Measurements from ENCODE around the gene XCR1. TPM values are rescaled to one million over a fixed set of nuclear protein-coding genes. Genes with fewer than 3 reads are reported as not detected.

XCR1 gene
- total RNA-seq, 1 experiment from 2014 or later, result 0.02 TPM

DNA sequence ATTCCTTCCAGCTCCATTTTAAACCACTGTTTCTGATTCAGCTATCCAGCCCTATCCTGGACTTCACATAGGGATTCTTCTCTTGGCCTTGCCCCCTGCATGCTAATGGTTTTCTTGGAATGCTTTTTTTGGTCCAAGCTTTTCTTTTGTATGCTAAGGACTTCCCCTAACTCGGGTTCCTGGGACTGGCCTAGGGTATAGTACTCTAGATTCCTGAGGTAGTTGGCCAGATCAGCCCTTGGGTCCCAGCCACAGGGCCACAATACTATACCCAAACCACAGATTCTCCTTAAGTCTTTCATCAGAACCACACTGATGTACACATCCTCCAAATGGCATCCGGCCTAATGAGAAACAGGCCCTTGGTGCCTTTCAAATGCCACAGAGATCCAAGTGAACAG lies 34.5 kb downstream of the XCR1 start:
- DNase-seq (ENCODE audit: low spot score) (no peak), ATAC-seq (no peak)
- CTCF ChIA-PET, result interaction anchor here (1.4 kb wide), 1 partner anchor 86 kb away, joined by 3 read pairs; no protein-coding TSS in a partner anchor
- Mint-ChIP-seq H3K27ac (peak overlapping the region; percentile 95), H3K4me3 (peak overlapping the region; percentile 51), H3K27me3 (ENCODE audit: low read depth) (peaks cover 15% of the 10 kb centered on the region), H3K4me1 (peaks cover 43% of the 10 kb centered on the region), H3K9me3 (no peaks in the 10 kb centered on the region), H3K36me3 (peaks cover 6% of the 10 kb centered on the region; the same call in 1 of the 2 replicates)
- no peak for TF ChIP-seq CREB1 (CRISPR knock-in tag; IDR thresholded peaks at IDR 0.05)
- TF ChIP-seq ZNF138 (CRISPR knock-in tag; conservative IDR thresholded peaks at IDR 0.05), result no peak
- TF ChIP-seq CREM (CRISPR knock-in tag; IDR thresholded peaks at IDR 0.05), result no peak
- TF ChIP-seq, protein P1, sequence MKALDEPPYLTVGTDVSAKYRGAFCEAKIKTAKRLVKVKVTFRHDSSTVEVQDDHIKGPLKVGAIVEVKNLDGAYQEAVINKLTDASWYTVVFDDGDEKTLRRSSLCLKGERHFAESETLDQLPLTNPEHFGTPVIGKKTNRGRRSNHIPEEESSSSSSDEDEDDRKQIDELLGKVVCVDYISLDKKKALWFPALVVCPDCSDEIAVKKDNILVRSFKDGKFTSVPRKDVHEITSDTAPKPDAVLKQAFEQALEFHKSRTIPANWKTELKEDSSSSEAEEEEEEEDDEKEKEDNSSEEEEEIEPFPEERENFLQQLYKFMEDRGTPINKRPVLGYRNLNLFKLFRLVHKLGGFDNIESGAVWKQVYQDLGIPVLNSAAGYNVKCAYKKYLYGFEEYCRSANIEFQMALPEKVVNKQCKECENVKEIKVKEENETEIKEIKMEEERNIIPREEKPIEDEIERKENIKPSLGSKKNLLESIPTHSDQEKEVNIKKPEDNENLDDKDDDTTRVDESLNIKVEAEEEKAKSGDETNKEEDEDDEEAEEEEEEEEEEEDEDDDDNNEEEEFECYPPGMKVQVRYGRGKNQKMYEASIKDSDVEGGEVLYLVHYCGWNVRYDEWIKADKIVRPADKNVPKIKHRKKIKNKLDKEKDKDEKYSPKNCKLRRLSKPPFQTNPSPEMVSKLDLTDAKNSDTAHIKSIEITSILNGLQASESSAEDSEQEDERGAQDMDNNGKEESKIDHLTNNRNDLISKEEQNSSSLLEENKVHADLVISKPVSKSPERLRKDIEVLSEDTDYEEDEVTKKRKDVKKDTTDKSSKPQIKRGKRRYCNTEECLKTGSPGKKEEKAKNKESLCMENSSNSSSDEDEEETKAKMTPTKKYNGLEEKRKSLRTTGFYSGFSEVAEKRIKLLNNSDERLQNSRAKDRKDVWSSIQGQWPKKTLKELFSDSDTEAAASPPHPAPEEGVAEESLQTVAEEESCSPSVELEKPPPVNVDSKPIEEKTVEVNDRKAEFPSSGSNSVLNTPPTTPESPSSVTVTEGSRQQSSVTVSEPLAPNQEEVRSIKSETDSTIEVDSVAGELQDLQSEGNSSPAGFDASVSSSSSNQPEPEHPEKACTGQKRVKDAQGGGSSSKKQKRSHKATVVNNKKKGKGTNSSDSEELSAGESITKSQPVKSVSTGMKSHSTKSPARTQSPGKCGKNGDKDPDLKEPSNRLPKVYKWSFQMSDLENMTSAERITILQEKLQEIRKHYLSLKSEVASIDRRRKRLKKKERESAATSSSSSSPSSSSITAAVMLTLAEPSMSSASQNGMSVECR (CRISPR knock-in tag; IDR thresholded peaks at IDR 0.05; ENCODE audit: borderline replicate concordance), result no peak
- TF ChIP-seq FOXK1 (CRISPR knock-in tag; IDR thresholded peaks at IDR 0.05), result no peak
- TF ChIP-seq NFYB (CRISPR knock-in tag; conservative IDR thresholded peaks at IDR 0.05; ENCODE audit: low read depth), result no peak
- no peak for TF ChIP-seq ZNF425 (CRISPR knock-in tag; conservative IDR thresholded peaks at IDR 0.05)
- no peak for TF ChIP-seq SOX15 (CRISPR knock-in tag; IDR thresholded peaks at IDR 0.05)
- TF ChIP-seq GABPB1 (CRISPR knock-in tag; IDR thresholded peaks at IDR 0.05), result no peak
- TF ChIP-seq NR1H2 (CRISPR knock-in tag; IDR thresholded peaks at IDR 0.05), result no peak
- TF ChIP-seq, protein P2, sequence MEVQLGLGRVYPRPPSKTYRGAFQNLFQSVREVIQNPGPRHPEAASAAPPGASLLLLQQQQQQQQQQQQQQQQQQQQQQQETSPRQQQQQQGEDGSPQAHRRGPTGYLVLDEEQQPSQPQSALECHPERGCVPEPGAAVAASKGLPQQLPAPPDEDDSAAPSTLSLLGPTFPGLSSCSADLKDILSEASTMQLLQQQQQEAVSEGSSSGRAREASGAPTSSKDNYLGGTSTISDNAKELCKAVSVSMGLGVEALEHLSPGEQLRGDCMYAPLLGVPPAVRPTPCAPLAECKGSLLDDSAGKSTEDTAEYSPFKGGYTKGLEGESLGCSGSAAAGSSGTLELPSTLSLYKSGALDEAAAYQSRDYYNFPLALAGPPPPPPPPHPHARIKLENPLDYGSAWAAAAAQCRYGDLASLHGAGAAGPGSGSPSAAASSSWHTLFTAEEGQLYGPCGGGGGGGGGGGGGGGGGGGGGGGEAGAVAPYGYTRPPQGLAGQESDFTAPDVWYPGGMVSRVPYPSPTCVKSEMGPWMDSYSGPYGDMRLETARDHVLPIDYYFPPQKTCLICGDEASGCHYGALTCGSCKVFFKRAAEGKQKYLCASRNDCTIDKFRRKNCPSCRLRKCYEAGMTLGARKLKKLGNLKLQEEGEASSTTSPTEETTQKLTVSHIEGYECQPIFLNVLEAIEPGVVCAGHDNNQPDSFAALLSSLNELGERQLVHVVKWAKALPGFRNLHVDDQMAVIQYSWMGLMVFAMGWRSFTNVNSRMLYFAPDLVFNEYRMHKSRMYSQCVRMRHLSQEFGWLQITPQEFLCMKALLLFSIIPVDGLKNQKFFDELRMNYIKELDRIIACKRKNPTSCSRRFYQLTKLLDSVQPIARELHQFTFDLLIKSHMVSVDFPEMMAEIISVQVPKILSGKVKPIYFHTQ (CRISPR knock-in tag; IDR thresholded peaks at IDR 0.05), result no peak
- POLR2A ChIA-PET, result no interaction called here

DNA sequence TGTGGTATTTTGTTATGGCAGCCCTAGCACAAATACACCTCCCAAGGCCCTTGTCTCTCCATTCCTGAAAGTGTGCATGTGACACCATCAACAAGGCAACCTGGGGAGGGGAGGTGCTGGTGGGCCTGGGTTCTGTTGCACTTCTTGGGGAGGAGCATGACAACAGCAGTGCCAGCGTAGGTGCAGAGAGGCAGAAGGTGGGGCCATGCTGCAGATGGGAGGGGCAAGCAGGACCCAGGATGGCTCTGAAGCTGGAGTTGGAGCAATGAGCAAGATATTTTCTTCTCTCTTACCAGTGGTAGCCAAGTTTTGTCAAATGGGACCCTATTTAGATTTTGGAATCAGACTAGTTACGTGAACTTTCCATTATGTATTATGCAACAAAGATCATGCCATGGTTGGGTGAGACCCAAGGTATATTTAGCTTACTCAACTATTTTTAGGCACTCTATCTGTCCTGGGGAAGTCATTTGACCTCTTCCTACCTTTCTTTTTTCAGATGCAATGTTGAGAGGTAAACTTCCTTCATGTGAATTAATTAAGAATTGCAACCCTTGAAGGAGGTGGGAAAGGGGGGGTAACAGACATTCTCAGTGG lies 35.1 kb downstream of the XCR1 start:
- H3K4me1 Mint-ChIP-seq, result peaks cover 48% of the 10 kb centered on the region
- H3K36me3 Mint-ChIP-seq, result peaks cover 6% of the 10 kb centered on the region; the same call in 1 of the 2 replicates
- POLR2A ChIA-PET, result no interaction called here
- peaks cover 15% of the 10 kb centered on the region for H3K27me3 Mint-ChIP-seq (ENCODE audit: low read depth)
- no peak for TF ChIP-seq JUN (CRISPR knock-in tag; IDR thresholded peaks at IDR 0.05)
- TF ChIP-seq, protein P3, sequence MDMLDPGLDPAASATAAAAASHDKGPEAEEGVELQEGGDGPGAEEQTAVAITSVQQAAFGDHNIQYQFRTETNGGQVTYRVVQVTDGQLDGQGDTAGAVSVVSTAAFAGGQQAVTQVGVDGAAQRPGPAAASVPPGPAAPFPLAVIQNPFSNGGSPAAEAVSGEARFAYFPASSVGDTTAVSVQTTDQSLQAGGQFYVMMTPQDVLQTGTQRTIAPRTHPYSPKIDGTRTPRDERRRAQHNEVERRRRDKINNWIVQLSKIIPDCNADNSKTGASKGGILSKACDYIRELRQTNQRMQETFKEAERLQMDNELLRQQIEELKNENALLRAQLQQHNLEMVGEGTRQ (CRISPR knock-in tag; IDR thresholded peaks at IDR 0.05), result 0 out of 2 replicates have a peak, but pooled peaks have one; percentile 10
- TF ChIP-seq, protein P4, sequence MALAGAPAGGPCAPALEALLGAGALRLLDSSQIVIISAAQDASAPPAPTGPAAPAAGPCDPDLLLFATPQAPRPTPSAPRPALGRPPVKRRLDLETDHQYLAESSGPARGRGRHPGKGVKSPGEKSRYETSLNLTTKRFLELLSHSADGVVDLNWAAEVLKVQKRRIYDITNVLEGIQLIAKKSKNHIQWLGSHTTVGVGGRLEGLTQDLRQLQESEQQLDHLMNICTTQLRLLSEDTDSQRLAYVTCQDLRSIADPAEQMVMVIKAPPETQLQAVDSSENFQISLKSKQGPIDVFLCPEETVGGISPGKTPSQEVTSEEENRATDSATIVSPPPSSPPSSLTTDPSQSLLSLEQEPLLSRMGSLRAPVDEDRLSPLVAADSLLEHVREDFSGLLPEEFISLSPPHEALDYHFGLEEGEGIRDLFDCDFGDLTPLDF (CRISPR knock-in tag; IDR thresholded peaks at IDR 0.05), result no peak
- CTCF ChIA-PET, result no interaction called here
- H3K27ac Mint-ChIP-seq, result no peak overlapping the region
- H3K4me3 Mint-ChIP-seq, result 0 out of 2 replicates have a peak overlapping the region, but pooled peaks have one; percentile 7
- ATAC-seq, result peak; percentile 37
- no peaks in the 10 kb centered on the region for H3K9me3 Mint-ChIP-seq
- peak; percentile 54 for DNase-seq (ENCODE audit: low spot score)
